Tongue (tissue), 2 donors: ENCODE data around the gene BTBD16. TPM values are rescaled to one million over a fixed set of nuclear protein-coding genes. Genes with fewer than 3 reads are reported as not detected.

Experiments
- DNase-seq: peaks from one replicate; pipeline ENCODE4 v3.0.0-alpha.2; 2015
- total RNA-seq: library from RNA; depleted of rRNA; stranded (reverse); fragments of >200 nt; gene quantifications from one replicate; pipeline ENCODE4 v1.2.3, GENCODE V29; 2014

Gene BTBD16
- total RNA-seq, 1 donor from 2014 or later, result 0.41 TPM

GRCh38 chr10:122294511-122295450 lies 23.7 kb downstream of the BTBD16 start:
- no peak for DNase-seq

GRCh38 chr10:122295451-122295809 lies 24.3 kb downstream of the BTBD16 start:
- DNase-seq, result no peak

DNA sequence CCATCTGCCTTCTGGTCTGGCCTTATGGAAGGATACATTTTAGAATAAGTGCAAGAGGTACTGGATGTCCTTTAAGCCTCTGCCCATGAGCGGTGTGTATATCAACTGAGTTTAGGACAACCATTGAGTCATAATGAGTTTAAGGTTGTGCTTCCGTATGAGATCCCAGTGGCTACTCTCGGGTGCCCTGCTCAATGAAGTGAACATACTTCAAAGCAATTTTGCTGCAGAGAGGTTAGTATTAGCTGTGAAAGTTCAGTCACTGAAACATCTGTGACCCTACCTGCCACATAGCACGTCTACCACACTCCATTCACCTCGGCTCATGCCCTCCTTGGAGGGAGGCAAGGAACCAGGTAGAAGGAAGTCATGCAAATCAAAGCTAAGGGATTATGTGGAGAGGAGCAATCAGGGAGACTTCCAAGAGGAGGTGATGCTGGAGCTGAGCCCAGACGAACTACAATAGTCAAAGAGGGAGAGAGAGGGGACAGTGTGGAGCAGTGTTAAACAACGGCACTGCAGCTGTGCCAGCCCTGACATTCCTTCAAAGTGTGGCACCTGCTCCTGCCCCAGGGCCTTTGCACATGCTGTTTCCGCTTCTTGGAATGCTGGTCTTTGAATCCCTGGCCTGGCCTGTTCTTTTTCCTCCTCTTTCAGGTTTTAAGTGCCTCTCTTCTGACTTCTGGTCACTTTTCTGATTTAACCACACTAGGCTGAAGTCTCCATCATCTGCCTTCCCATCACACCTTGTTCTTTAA lies 25.4 kb downstream of the BTBD16 start:
- no peak for DNase-seq

GRCh38 chr10:122297583-122297982 lies 26.5 kb downstream of the BTBD16 start:
- DNase-seq, result no peak

DNA sequence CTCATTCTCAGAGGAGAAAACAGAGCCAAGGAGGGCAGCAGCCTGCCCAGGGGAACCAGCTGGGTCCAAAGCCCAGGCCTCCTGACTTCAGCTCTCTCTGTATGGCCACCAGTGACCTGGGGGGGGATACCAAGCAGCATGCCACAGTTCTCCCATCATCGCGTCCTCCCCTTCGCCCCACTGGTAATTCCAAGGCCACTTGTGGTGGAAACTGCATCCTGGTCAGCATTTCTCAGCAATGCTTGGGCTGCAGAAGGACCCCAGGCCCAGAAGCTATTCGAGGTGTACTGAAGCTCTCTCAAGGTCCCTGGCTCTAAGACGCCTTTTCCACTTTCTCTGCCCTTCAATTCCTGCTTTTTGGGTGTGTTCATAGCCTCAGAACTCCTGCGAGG lies 27.1 kb downstream of the BTBD16 start:
- no peak for DNase-seq

GRCh38 chr10:122298598-122299301 lies 27.7 kb downstream of the BTBD16 start:
- peak; percentile 94 for DNase-seq

GRCh38 chr10:122299423-122300075 lies 28.5 kb downstream of the BTBD16 start:
- no peak for DNase-seq

- DNase-seq, result no peak
Measured at GRCh38 chr10:122301055-122301810, 30.1 kb downstream of the BTBD16 start.

DNA sequence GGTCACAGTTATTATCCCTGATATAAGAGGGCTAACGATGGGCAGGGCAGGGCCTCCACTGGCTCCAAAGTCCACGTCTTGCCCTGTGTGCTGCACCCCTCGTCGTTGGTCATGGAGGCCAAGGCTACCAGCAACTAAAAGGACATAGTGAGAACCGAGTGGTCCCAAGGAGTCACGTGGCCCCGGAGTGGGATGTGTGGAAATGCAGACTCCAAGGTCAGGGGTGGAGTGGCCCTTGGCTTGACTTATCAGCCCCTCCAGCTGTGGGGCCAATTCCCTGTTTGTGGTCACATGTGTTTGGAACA lies 30.7 kb downstream of the BTBD16 start:
- no peak for DNase-seq

GRCh38 chr10:122302315-122302714 lies 31.2 kb downstream of the BTBD16 start:
- DNase-seq, result no peak

DNA sequence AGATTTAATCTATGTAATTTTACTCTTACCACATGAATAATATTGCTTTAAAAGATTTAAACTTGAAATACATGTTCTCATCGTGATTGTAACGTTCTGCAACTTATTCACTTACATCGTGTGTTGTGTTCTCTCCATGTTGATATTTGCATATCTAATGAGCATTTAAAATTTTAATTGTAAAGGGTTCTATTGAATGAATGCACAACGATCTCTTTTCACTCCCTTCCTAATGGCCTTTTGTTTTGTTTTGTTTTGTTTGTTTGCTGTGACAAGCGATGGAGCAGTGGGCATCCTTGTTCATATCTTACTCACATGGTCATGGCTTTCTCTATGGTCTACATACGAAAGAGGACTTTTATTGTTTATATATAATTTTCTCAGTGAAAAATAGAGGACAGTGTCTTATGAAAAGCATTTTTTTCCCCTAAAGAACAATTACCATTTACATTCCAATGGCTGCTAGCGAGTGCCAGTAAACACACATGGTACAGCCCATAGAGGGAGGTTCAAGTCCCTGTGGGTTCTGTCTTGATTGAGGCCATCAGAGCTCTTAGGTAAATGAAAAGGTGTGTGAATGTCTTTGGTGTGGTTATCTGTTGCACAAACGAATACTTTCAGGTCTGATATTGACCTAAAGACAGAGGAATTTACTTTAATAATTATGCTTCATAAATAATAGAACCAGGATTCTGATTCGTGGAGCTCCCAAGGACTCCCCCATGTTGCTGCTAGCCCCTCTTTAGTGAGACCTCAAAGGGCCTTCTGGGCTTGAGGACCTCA lies 32.4 kb downstream of the BTBD16 start:
- DNase-seq, result no peak

- no peak for DNase-seq
Measured at GRCh38 chr10:122304054-122304579, 33.0 kb downstream of the BTBD16 start.

GRCh38 chr10:122306282-122306681 lies 35.2 kb downstream of the BTBD16 start:
- no peak for DNase-seq

DNA sequence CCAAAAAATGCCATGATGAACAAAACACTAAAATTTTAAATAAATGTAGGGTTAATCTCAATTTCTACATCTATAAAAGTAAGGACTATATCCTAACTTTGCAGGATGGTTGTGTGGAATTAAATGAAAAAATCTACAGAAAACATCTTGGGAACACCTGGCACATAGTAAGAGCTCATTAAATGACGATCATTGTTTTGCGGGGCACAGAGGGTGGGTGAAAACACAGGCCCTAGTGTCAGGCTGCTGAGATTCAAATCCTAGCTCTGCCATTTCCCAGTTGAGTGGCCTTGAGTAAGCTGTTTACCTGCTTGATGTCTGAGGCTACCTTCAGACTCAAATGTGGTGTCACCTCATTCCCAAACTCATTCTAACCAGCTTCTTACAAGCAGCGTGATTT lies 35.6 kb downstream of the BTBD16 start:
- no peak for DNase-seq

DNA sequence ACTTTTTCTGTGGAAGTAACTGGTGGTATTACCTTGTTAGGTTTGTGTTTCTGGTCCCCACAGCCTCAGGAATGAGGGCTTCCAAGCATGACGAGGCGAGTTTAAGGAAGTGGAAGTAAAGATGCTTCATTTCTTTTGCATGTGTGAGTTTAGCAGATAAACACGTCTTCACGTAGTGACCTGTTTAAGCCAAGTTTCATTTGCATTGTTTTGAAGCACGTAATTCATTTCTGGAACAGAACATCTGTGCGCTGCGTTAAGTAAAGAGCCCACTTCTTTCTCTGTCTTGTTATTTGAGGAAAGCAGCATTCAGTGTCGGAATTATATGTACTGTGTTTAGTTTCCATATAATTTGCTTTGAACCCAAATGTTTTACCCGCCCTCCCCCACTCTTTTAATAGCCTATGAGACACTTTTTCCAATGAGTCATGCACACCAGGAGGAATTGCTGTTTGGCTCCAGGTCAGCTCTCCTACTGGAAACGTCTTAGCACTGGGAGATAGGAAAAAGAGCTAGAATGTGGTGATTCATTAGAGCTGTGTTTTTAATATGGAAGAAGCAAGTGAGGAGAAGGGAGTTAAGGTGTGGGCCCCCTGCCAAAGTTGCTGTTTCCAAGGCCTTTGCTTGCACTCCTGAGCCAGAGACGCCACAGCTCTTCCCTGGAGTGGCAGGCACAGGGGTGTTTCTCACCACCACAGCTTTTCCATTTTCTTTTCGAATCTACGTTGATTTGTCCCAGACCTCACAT lies 36.7 kb downstream of the BTBD16 start:
- DNase-seq, result peak; percentile 91

GRCh38 chr10:122308417-122309141 lies 37.5 kb downstream of the BTBD16 start:
- no peak for DNase-seq

DNA sequence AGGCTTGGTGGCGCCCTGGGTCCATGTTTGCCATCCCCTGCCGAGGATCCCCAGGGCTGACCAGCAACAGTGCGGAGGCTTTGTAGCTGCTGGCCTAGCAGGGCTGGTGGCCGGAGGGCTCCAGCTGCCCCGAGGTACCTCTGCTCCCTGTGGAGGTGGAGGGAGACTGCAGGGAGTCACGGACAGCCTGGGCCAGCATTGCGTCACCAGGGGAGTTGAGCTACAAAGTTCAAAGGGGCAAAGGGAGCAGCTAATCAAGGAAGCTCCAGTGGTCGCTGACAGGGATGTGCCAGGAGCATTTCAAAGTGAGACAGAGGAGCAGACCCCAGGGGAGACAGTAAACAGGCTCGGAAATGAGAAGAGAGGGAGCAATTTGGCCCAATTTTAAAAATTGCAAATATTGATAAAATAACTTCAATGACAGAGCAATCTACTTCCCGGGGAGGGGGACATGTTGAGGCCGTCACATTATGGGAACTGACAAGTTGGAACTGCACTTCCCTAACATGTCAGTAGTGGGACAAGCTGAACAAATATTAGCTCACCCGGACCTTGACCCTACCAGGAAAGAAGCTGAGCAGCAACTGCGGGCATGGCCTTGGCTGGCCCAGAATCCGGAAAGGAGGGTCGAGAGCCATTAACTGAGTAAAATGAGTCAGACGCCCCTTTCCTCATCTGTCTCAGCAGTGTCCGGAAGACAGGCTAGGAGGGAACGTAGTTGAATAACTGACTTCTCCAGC lies 39.4 kb downstream of the BTBD16 start:
- DNase-seq, result no peak

GRCh38 chr10:122311051-122311410 lies 39.9 kb downstream of the BTBD16 start:
- no peak for DNase-seq

- no peak for DNase-seq
Measured at GRCh38 chr10:122311716-122312115, 40.6 kb downstream of the BTBD16 start.
